K562 (cell line): ENCODE data around the gene WWP2. TPM values are rescaled to one million over a fixed set of nuclear protein-coding genes. Genes with fewer than 3 reads are reported as not detected.

ENCODE experiments used
- ATAC-seq: fragments of 200-7000 bp; cut with Tn5 transposase; 3 replicates; pipeline ENCODE4 v1.9.1; 2020; ENCODE audit warnings: moderate library complexity
- BruUV-seq: library from RNA; stranded (reverse); fragments of 400-500 nt; replicated peaks from 2 replicates; lab custom pipeline; 2021; lab: Mats Ljungman, UMichigan
- CTCF ChIA-PET: fragments of 300-600 bp; formaldehyde crosslinking; extraction: SDS; loops from one replicate; lab custom pipeline; 2021; ENCODE audit warnings: low intra/inter-chr PET ratio; lab: Yijun Ruan, JAX
- POLR2A ChIA-PET: fragments of 300-600, 350-650 bp; sonication (Branson Sonifier 250); formaldehyde crosslinking; extraction: SDS; loops from one replicate; lab custom pipeline; 2021; ENCODE audit warnings: antibody characterized with exemption, inconsistent platforms; lab: Yijun Ruan, JAX
- DNase-seq, 4 experiments: peaks; one replicate each; pipeline versions ENCODE4 v3.0.0 to v3.0.0-alpha.2; 2011 to 2018; ENCODE audit warnings: low spot score in 3 of 4, mixed read lengths in 3 of 4; ENCODE audit errors: extremely low read depth in 1 of 4
- FAIRE-seq: peaks from 2 replicates; lab custom pipeline; 2011; peaks lifted over from hg19 to GRCh38; lab: Jason Lieb, UNC
- H2AFZ ChIP-seq: 2 replicates; pipeline ENCODE4 v1.6.0; 2011; ENCODE audit warnings: low read depth, low read length, control low read depth, inconsistent platforms
- H3K27ac ChIP-seq: fragments of 200-600 bp; 3 replicates; pipeline ENCODE4 v1.8.0; 2011; ENCODE audit warnings: low read depth, mild to moderate bottlenecking, control low read depth, inconsistent platforms, low read length, moderate library complexity, mixed read lengths; ENCODE audit errors: extremely low read depth
- H3K27me3 ChIP-seq, 2 experiments: fragments of 300-600 bp in 1 of 2; 2 replicates in 1 of 2; 3 replicates in 1 of 2; pipeline versions ENCODE4 v1.6.0 to v1.8.0; 2011; ENCODE audit warnings: inconsistent platforms in 2 of 2, low read length in 2 of 2, mild to moderate bottlenecking in 1 of 2, mixed read lengths in 1 of 2, moderate library complexity in 1 of 2; ENCODE audit not compliant: control insufficient read depth in 2 of 2, insufficient read depth in 2 of 2
- H3K36me3 ChIP-seq: fragments of 300-600 bp; 3 replicates; pipeline ENCODE4 v1.8.0; 2011; ENCODE audit warnings: mild to moderate bottlenecking, low read length, inconsistent platforms; ENCODE audit not compliant: control insufficient read depth, insufficient read depth
- H3K4me1 ChIP-seq, 2 experiments: fragments of 200-600 bp in 1 of 2; replicated peaks in 1 of 2; 2 replicates in 1 of 2; 3 replicates in 1 of 2; pipeline versions ENCODE4 v1.5.1 to v1.8.0; 2011; ENCODE audit warnings: inconsistent platforms in 2 of 2, low read length in 2 of 2, mild to moderate bottlenecking in 1 of 2, mixed read lengths in 1 of 2, moderate library complexity in 1 of 2; ENCODE audit not compliant: control insufficient read depth in 2 of 2, insufficient read depth in 2 of 2
- H3K4me2 ChIP-seq: 2 replicates; pipeline ENCODE4 v1.6.1; 2011; ENCODE audit warnings: low read length, control low read depth, inconsistent platforms, mixed read lengths; ENCODE audit not compliant: insufficient read depth
- H3K4me3 ChIP-seq: fragments of 200-600 bp; sonication (generic), shearing (Covaris generic); 2 replicates; pipeline ENCODE4 v1.5.1; 2016; ENCODE audit warnings: control low read depth, inconsistent platforms
- H3K79me2 ChIP-seq: fragments of 200-600 bp; 3 replicates; pipeline ENCODE4 v1.8.0; 2011; ENCODE audit warnings: low read length, inconsistent platforms; ENCODE audit not compliant: control insufficient read depth, insufficient read depth
- H3K9ac ChIP-seq, 2 experiments: 2 replicates each; pipeline versions ENCODE4 v1.6.0 to v1.6.1; 2011; ENCODE audit warnings: low read depth in 2 of 2, low read length in 2 of 2, control low read depth in 1 of 2, inconsistent platforms in 1 of 2, mild to moderate bottlenecking in 1 of 2, mixed read lengths in 1 of 2; ENCODE audit not compliant: insufficient read depth in 1 of 2
- H3K9me1 ChIP-seq: one replicate; pipeline ENCODE4 v1.6.0; 2011; ENCODE audit warnings: inconsistent platforms, mild to moderate bottlenecking, low read length, moderate library complexity; ENCODE audit not compliant: control insufficient read depth, insufficient read depth
- H3K9me3 ChIP-seq: replicated peaks from 2 replicates; pipeline ENCODE4 v1.5.1; 2011; ENCODE audit warnings: low read depth, low read length, inconsistent platforms; ENCODE audit not compliant: control insufficient read depth, insufficient read depth
- H4K20me1 ChIP-seq: replicated peaks from 2 replicates; pipeline ENCODE4 v1.6.1; 2011; ENCODE audit warnings: low read length, inconsistent platforms, mixed read lengths; ENCODE audit not compliant: control insufficient read depth, insufficient read depth
- ARHGAP35 ChIP-seq: fragments of 450-650 bp; IDR thresholded peaks from 2 replicates; pipeline ENCODE4 v1.6.1; 2018; ENCODE audit not compliant: partially characterized antibody
- FOXA1 ChIP-seq: fragments of 450-650 bp; IDR thresholded peaks from 2 replicates; pipeline ENCODE4 v1.6.1; 2016; ENCODE audit warnings: mild to moderate bottlenecking, borderline replicate concordance
- PPARD ChIP-seq: fragments of 250-450 bp; sonication (Bioruptor Pico); IDR thresholded peaks from 2 replicates; pipeline ENCODE4 v1.8.0; 2022; ENCODE audit warnings: inconsistent platforms, mild to moderate bottlenecking, moderate library complexity
- RFX7 ChIP-seq: fragments of 250-450 bp; sonication (Bioruptor Pico); IDR thresholded peaks from 2 replicates; pipeline ENCODE4 v1.5.1; 2021; ENCODE audit warnings: mild to moderate bottlenecking
- TAF15 ChIP-seq: fragments of 200-400 bp; formaldehyde crosslinking; IDR thresholded peaks from 2 replicates; pipeline ENCODE4 v1.6.1; 2017; ENCODE audit warnings: mild to moderate bottlenecking, low read depth, low read length, moderate library complexity
- ZBTB17 ChIP-seq: fragments of 450-650 bp; formaldehyde crosslinking; IDR thresholded peaks from 2 replicates; pipeline ENCODE4 v1.4.0; 2020; ENCODE audit warnings: mild to moderate bottlenecking
- WGBS: fragments of 100-300 bp; shearing (Covaris generic); methylation state at CpG from one replicate; pipeline ENCODE4 v1.1.6; 2016; ENCODE audit warnings: low coverage, mixed read lengths; ENCODE audit not compliant: insufficient coverage; ENCODE audit errors: missing lambda C conversion rate; 5-methylcytosine and 5-hydroxymethylcytosine counted together
- in situ Hi-C: fragments of 300-500 bp; cut with MboI; formaldehyde crosslinking; loops from 4 replicates; pipeline ENCODE4 v1.15.0; 2018; ENCODE audit warnings: inconsistent platforms, mixed read lengths
- intact Hi-C: fragments of 100-400 bp; cut with micrococcal nuclease; formaldehyde crosslinking; loops from 2 replicates; pipeline ENCODE4 v1.14.2; 2022
- polyA plus RNA-seq, 8 experiments: library from polyadenylated mRNA; depleted of rRNA in 4 of 8; stranded (reverse) in 5 of 8; unstranded in 3 of 8; fragments of >200 nt; fragmentation: Nextera tagmentation in 2 of 8; fragmentation: Illumina TruSeq in 1 of 8; extraction: Ambion mirVana in 2 of 8; extraction: Trizol in 1 of 8; gene quantifications; 2 replicates each; pipeline versions ENCODE4 v1.2.1 to v1.2.3, GENCODE V29; 2011 to 2014; ENCODE audit warnings: inconsistent platforms in 1 of 8, missing spikeins in 1 of 8
- total RNA-seq, 7 experiments: library from RNA; depleted of rRNA in 6 of 7; stranded (reverse); fragments of >200 nt in 6 of 7; fragmentation: Illumina TruSeq in 2 of 7; extraction: Trizol in 2 of 7; gene quantifications; 2 replicates each; pipeline versions ENCODE4 v1.2.1 to v1.2.3, GENCODE V29; 2011 to 2021; ENCODE audit warnings: low replicate concordance in 1 of 7
- TF ChIP-seq, protein P1 (sequence below): fragments of 250-450 bp; sonication (Bioruptor Pico); IDR thresholded peaks from 2 replicates; pipeline ENCODE4 v1.8.0; 2022; ENCODE audit warnings: inconsistent platforms
- TF ChIP-seq, protein P2 (sequence below): sonication (generic); formaldehyde crosslinking; IDR thresholded peaks from 2 replicates; pipeline ENCODE4 v1.9.0; 2022; ENCODE audit warnings: mild to moderate bottlenecking, missing genetic modification reagents
- TF ChIP-seq, protein P3 (sequence below): fragments of 250-450 bp; sonication (Bioruptor Pico); IDR thresholded peaks from 2 replicates; pipeline ENCODE4 v1.5.0; 2020; ENCODE audit warnings: mild to moderate bottlenecking, borderline replicate concordance

WWP2 gene
- total and polyA plus RNA-seq, 9 of the 15 experiments (the other 6 are each of a cell fraction or from before 2014, with no cell fraction given): 1.9 to 34.4 (median 14.6) TPM

DNA sequence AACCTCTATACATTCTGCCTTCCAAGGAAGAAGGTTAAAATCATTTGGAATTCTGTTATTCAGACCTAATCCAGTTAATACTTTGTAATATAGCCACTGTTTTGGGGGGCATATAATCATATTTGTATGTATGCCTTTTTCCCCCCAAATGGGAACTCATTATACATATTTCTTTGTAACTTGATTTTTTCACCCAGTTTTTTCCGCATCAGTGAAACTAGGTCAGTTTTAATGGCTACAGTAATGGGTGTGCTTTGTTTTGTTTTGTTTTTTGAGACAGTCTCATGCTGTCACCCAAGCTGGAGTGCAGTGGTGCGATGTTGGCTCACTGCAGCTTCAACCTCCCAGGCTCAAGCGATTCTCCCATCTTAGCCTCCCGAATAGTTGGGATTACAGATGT, 54.9 kb downstream of the WWP2 start:
- CTCF ChIA-PET: no interaction called here
- 95% methylated on average over 4 of the region's 4 CpGs for WGBS

More for the DNA sequence above, 54.9 kb downstream of the WWP2 start:
- peaks cover 4 to 9% of the 10 kb centered on the region in 2 experiments; a peak in 4 of 5 replicates for H3K4me1 ChIP-seq
- in situ Hi-C loops (no loop called here), intact Hi-C loops (no loop called here)
- DNase-seq (no peak), ATAC-seq (no peak), FAIRE-seq (no peak)
- no TSS peak for BruUV-seq
- POLR2A ChIA-PET: no interaction called here
- no peak overlapping the region for H3K27ac ChIP-seq
- H3K36me3 ChIP-seq: no peaks in the 10 kb centered on the region; the same call in 2 of the 3 replicates
- no peak overlapping the region for H2AFZ ChIP-seq
- no peak overlapping the region for H3K4me3 ChIP-seq
- H4K20me1 ChIP-seq: no peaks in the 10 kb centered on the region
- no peaks in the 10 kb centered on the region for H3K27me3 ChIP-seq
- H3K9ac ChIP-seq: no peak overlapping the region
- H3K79me2 ChIP-seq: no peaks in the 10 kb centered on the region
- no peaks in the 10 kb centered on the region for H3K9me1 ChIP-seq
- no peak for TF ChIP-seq ARHGAP35
- TF ChIP-seq, protein P1, sequence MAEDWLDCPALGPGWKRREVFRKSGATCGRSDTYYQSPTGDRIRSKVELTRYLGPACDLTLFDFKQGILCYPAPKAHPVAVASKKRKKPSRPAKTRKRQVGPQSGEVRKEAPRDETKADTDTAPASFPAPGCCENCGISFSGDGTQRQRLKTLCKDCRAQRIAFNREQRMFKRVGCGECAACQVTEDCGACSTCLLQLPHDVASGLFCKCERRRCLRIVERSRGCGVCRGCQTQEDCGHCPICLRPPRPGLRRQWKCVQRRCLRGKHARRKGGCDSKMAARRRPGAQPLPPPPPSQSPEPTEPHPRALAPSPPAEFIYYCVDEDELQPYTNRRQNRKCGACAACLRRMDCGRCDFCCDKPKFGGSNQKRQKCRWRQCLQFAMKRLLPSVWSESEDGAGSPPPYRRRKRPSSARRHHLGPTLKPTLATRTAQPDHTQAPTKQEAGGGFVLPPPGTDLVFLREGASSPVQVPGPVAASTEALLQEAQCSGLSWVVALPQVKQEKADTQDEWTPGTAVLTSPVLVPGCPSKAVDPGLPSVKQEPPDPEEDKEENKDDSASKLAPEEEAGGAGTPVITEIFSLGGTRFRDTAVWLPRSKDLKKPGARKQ: no peak
- no peak for TF ChIP-seq RFX7 (CRISPR knock-in tag)
- no peak for TF ChIP-seq ZBTB17
- TF ChIP-seq PPARD (CRISPR knock-in tag): no peak
- TF ChIP-seq, protein P2, sequence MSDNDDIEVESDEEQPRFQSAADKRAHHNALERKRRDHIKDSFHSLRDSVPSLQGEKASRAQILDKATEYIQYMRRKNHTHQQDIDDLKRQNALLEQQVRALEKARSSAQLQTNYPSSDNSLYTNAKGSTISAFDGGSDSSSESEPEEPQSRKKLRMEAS (CRISPR knock-in tag): no peak
- TF ChIP-seq, protein P3, sequence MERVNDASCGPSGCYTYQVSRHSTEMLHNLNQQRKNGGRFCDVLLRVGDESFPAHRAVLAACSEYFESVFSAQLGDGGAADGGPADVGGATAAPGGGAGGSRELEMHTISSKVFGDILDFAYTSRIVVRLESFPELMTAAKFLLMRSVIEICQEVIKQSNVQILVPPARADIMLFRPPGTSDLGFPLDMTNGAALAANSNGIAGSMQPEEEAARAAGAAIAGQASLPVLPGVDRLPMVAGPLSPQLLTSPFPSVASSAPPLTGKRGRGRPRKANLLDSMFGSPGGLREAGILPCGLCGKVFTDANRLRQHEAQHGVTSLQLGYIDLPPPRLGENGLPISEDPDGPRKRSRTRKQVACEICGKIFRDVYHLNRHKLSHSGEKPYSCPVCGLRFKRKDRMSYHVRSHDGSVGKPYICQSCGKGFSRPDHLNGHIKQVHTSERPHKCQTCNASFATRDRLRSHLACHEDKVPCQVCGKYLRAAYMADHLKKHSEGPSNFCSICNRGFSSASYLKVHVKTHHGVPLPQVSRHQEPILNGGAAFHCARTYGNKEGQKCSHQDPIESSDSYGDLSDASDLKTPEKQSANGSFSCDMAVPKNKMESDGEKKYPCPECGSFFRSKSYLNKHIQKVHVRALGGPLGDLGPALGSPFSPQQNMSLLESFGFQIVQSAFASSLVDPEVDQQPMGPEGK (CRISPR knock-in tag): no peak
- no peak for TF ChIP-seq TAF15
- TF ChIP-seq FOXA1: no peak
- H3K9me3 ChIP-seq: no peaks in the 10 kb centered on the region; the same call in 1 of the 2 replicates
- no peak overlapping the region for H3K4me2 ChIP-seq
